ENCODE results near the gene CPS1. TPM values are rescaled to one million over a fixed set of nuclear protein-coding genes. Genes with fewer than 3 reads are reported as not detected.
A peak's percentile ranks its signal among the peaks of the same experiment; 100 is the strongest.

The CPS1 gene
- total RNA-seq, 1 experiment from 2014 or later, result 14.2 TPM

DNA sequence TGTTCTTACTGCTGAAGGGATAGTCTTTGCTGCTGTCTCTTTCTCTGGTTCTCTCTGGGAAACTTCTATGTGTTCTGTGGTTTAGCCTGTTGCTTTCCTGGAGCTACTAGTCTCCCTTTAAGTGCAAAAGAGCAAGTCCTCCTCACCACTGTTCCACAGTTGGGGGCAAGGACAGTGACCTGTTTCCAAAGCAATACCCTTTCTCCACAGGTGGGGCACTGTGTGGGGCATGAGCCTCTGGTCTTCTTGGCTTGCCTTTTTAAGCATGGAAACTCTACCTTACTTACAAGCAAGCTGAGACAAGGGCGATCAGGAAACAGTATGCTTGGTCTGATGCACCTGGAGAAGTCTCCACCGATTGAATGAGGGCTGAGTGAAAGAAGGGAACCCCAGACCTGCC lies 156.7 kb downstream of the CPS1 start:
- Histone ChIP-seq H3K79me1 (ENCODE audit: insufficient read depth, low read depth, low read length, poor library complexity, severe bottlenecking) (no peaks in the 10 kb centered on the region), H3K56ac (ENCODE audit: insufficient read length, low read depth, low read length) (no peak overlapping the region), H3K9me3 (ENCODE audit: control insufficient read depth, low read depth, low read length) (no peaks in the 10 kb centered on the region), H2AFZ (ENCODE audit: low read length) (no peak overlapping the region), H3K18ac (ENCODE audit: insufficient read length, low read depth, low read length) (no peak overlapping the region), H3K27ac (ENCODE audit: insufficient read length, low read depth, low read length) (no peak overlapping the region), H3K23me2 (ENCODE audit: insufficient read length, low read depth, low read length, poor library complexity, severe bottlenecking) (no peaks in the 10 kb centered on the region), H2BK120ac (ENCODE audit: low read depth, low read length, poor library complexity, severe bottlenecking) (no peak overlapping the region), H4K8ac (replicated peaks; ENCODE audit: insufficient read length, low read depth, low read length) (no peak overlapping the region), H3K4me2 (ENCODE audit: insufficient read depth, insufficient read length, low read length) (no peak overlapping the region), H2BK12ac (ENCODE audit: insufficient read length, low read depth, low read length) (no peak overlapping the region), H3T11ph (ENCODE audit: low read length) (no peak overlapping the region), H3K14ac (ENCODE audit: insufficient read depth, low read length) (no peak overlapping the region), H2AK5ac (ENCODE audit: insufficient read length, low read length) (no peak overlapping the region), H2BK5ac (ENCODE audit: insufficient read length, low read length) (no peak overlapping the region), H3K4me1 (ENCODE audit: insufficient read depth, low read length) (no peaks in the 10 kb centered on the region; the same call in 1 of the 2 replicates), H3K23ac (ENCODE audit: insufficient read length, low read depth, low read length) (no peak overlapping the region), H2BK20ac (ENCODE audit: low read depth, low read length, poor library complexity, severe bottlenecking) (no peak overlapping the region), H4K91ac (ENCODE audit: insufficient read length, low read depth, low read length) (no peak overlapping the region), H2BK15ac (ENCODE audit: low read depth, low read length) (no peak overlapping the region), H4K20me1 (ENCODE audit: control insufficient read depth, insufficient read depth, insufficient read length) (no peaks in the 10 kb centered on the region), H3K9ac (ENCODE audit: extremely low read depth, insufficient read length, low read length) (no peak overlapping the region), H3K79me2 (ENCODE audit: insufficient read depth, low read length) (no peaks in the 10 kb centered on the region), H4K5ac (ENCODE audit: insufficient read length, low read depth, low read length) (no peak overlapping the region), H3K4ac (ENCODE audit: low read depth, low read length) (no peak overlapping the region), H3K27me3 (ENCODE audit: insufficient read depth, low read length) (no peaks in the 10 kb centered on the region)
- Mint-ChIP-seq H3K27ac (no peak overlapping the region), H3K9me3 (no peaks in the 10 kb centered on the region), H3K27me3 (ENCODE audit: low read depth) (no peaks in the 10 kb centered on the region), H3K4me3 (no peak overlapping the region), H3K36me3 (ENCODE audit: insufficient read depth in 1 of 3, low read depth in 3 of 3) (no peaks in the 10 kb centered on the region), H3K4me1 (peaks cover 20 to 29% of the 10 kb centered on the region in 2 experiments)
- DNase-seq, result peak; percentile 28
- no peak for TF ChIP-seq CTCF (conservative IDR thresholded peaks at IDR 0.05)
- WGBS (ENCODE audit: extremely low coverage, insufficient read length, low lambda C conversion rate), result no CpG with 5 or more reads among the region's 2 CpGs

Measured in H9 (cell line).